Activated CD4-positive, alpha-beta T cell treated with anti-CD3 and anti-CD28 coated beads, Interleukin-10, Interleukin-2, amounts not matched to agents 100 ng/mL and 50 ng/mL, durations not matched to agents 16 hours and 8 hours (primary cell): ENCODE data around the gene C4BPB.
"Not testable (repeated sequence)": the region's sequence is repeated elsewhere in the genome, so short reads cannot be mapped to it uniquely, and the experiment has no call there.

Experiments
- DNase-seq: peaks from one replicate; pipeline ENCODE4 v3.0.0-alpha.2; 2020

C4BPB gene, protein sequence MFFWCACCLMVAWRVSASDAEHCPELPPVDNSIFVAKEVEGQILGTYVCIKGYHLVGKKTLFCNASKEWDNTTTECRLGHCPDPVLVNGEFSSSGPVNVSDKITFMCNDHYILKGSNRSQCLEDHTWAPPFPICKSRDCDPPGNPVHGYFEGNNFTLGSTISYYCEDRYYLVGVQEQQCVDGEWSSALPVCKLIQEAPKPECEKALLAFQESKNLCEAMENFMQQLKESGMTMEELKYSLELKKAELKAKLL

DNA sequence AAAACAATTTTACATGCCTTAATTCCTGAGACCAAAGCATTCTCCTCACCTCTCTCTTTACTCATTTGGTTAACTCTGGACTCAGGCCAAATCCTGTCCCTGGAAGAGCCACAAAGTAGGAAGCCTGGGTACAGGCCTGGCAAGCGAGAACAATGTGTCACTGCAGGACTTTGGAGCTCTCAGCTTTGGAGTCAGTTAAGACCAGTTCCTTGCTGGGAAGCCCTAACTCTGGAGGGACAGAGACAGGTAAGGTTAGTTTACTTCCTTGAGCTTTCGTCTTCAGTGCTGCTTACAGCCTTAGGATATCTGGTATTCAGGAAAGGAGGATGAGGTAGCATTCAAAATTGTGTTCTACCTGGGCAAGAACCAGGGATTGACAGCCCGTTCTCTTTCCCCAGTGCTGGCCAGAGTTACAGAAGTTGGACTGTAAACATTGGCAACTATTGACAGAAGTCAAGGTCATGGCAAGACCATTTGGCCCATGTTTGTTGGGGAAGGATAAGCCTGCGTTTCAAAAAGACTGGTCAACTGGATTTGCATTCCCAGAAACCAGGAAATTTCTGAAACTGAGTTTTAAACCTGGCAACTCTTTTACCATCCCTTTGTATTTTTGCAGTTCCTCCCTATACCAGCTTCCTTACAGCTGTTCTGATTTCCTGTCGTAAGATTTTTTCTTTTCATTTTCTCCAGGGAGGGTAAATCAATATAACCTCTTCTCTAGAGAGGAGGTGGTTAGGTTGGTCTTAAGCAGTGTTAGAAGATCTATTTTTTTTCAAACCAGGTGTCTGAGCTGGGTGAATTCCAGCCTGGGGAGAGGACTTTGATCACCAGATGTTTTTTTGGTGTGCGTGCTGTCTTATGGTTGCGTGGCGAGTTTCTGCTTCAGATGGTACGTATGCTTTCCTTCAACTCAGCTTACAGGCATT lies at the start of gene C4BPB:
C4BPB (plus strand) TSS at position 160 of the 926 bp plus-strand sequence; CDS start at position 832, 672 bp downstream.
- no peak for DNase-seq

DNA sequence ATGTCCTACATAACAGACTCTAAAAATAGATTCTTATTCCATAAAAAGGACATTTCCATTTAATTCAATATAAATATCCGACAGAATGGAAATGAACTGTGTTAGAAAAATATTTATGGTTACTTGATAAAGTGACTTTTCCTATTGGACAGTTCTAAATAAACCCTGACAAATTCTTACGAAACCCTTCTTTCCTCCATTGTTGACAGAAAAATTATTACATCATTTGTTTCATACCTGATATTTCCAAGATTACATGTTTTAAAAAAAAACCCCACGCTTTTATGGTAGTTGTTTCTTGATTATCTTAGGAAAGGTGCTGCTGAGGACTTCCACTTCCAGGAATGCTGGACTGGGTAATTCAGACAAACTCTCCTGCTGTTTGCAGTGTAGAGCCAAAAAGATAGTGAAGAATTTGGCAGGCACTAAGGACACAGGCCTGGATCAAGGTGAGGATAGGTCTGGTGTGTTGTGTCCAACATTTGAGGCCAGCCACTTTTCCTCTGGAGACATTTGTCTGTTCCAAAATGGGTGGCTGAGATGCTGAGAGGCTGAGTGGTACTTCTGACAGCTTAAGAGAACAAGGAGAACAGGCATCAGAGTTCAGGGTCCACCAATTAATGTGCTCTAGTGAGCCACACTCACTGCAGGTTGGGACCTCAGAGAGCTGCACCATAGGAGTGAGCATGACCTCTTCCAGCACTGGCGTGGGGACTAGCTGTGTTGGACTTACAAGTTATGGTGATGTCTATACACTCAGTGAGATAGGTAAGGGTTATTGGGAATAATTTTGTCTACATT lies 49.1 kb upstream of the C4BPB start:
- DNase-seq, result no peak

DNA sequence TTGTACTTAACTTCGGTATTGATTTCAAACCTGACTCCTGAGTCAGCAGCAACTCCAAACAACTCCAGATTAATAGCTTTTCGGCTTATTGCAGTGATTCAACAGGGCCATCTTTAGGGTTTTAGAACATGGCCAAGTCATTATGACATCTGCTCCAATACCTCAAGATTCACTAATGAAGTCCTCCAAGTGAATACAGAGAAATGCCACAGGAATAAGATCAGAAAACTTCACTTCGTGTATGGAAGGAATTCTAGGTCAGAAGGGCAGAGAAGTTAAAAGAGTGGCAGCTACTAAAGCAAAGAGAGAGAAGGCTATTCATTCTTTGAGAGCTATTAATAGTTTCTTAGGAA lies 48.5 kb upstream of the C4BPB start:
- DNase-seq, result no peak

DNA sequence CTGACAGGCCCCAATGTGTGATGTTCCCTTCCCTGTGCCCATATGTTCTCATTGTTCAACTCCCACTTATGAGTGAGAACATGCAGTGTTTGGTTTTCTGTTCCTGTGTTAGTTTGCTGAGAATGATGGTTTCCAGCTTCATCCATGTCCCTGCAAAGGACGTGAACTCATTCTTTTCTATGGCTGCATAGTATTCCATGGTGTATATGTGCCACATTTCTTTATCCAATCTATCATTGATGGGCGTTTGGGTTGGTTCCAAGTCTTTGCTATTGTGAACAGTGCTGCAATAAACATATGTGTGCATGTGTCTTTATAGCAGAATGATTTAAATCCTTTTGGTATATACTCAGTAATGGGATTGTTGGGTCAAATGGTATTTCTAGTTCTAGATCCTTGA lies 47.3 kb upstream of the C4BPB start:
- not testable (repeated sequence) for DNase-seq

DNA sequence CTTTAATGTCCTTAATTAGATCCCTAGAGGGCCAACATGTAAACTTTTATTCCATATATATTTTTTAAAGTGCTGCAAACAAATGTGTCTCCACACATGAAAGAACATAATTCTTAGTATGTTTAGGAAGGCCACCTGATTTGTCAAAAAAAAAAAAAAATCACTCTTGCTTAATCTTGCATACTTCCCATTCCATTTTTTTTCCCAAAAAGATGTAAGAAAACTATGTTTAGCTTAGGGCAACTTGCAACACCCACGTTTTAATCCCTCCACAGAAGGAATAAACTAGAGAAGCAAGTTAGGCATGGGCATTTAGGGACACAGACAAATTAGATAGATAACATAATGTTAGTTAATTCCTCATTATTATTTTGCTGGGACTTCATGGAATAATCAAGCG lies 43.2 kb upstream of the C4BPB start:
- no peak for DNase-seq

DNA sequence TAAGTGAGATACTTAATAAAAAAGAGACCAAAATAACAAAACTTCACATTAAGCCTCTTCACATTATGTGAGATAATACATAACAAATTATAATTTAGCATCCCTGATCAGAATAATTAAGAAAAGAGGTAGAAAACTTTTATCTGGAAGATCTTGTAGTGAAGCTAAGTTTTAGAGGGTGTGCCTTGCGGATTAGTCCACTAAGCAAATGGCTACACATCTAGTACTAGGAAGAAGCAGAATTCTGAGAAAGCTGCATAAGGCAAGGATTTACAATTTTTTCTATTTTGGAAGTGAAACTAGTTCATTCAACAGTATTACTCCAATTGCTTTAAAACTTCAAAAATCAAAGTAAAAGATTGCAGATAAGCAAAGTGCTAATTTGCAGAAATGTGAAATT lies 41.2 kb upstream of the C4BPB start:
- DNase-seq, result no peak

DNA sequence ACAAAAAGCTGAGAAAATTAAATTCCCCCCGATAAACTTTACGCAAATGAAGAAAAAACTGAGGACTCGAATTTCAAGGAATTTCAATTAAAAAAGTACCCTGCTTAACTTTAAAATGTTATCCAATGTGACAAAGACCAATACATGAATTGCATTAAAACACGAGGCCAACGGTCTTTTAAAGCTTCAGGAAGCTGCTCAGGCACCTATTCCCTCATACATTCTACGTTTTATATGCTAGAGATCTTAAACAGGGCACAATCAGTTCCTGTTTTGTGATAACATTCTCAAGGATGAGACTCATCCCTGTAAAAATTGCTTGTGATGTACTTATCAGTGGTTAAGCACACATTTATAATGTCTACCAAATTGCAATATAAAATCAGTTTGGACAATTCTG lies 40.6 kb upstream of the C4BPB start:
- DNase-seq, result no peak

DNA sequence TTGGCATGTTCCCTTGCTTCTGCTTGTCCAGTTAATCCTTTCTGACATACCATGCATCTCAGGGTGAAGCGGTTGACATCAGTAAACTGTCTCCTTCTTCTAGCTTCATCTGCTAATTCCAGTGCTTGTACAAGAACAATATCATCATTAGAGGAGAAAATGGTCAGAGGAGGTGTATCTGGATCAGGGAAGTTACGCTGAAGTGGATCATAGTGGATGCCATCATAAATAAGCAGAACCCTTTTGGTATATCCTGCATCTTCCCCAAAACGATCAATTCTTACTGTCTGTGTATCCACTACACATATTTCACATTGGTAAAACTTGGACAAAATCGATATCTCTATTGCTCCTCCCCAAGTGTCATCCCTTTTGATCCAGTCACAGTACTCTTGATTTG lies 39.6 kb upstream of the C4BPB start:
- DNase-seq, result no peak

DNA sequence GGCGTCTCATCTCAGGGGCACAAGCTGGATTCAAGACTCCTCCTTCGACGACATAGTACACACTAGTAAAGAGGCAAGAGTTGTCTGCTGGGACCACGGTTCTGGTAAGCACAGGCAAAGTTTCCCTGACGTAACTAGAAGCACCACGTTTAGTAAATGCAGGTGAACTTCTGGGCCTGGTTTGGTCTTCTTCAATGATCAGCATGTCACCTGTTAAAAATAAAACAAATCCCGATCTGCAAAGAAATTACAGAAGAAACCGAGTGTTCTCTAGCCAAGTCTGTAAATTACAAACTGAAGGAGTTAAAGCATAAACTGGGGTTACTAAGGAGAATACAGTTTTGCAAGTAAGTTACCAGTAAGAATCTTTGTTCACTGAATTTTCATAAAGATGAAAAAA lies 39.1 kb upstream of the C4BPB start:
- no peak for DNase-seq

DNA sequence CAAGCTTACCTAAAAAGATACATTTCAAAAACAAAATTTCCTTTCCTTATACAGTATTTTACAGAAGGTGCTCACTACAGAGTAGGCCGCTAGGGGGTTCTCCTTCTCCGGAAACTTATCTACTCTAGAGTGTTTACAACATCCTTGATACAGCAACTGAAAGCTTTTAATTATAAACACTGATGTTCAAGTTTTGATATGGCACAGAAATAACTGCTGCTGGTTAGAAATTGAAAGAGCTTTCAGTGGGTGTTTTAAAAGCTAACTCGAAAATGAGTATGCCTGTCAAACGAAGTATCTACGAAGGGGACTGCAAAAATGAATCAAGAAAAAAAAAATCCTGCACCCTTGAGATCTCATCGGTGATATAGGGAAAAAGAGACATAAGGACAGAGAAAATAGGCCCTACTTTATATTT lies 38.7 kb upstream of the C4BPB start:
- DNase-seq, result peak; percentile 70

DNA sequence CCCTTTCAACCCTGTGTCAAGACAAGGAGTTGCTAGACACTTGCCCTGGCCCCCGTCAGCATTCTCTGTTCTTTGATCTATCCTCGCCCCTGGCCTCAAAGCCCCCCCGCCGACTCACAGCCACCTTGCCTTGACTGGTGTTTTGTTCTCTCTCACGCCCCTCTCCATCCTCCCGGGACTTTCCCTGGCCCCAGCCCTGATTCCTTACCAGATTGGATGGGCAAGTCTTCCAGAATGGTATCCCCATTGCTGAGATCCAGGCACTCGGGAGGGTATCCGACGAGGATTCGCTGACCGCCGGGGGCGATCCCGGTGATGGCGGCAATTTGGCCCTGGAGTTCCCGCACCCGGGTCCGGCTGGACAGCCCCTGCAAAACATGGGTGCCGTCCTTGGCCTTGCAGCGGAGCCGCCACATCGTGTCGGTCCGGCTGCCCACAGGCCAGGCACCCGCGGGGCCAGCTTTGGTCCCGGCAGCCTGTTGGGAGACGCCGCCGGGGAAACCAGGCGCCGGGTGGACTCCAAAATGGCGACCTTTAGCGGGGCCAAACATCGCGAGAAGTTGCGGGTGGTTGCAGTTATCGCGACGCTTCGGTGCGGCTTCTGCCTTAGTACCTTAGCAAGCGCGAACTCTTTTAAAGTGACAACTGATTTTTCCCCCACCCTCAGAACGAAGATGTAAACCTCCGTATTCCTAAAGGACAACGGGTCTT lies 38.0 kb upstream of the C4BPB start:
- peak; percentile 93 for DNase-seq

DNA sequence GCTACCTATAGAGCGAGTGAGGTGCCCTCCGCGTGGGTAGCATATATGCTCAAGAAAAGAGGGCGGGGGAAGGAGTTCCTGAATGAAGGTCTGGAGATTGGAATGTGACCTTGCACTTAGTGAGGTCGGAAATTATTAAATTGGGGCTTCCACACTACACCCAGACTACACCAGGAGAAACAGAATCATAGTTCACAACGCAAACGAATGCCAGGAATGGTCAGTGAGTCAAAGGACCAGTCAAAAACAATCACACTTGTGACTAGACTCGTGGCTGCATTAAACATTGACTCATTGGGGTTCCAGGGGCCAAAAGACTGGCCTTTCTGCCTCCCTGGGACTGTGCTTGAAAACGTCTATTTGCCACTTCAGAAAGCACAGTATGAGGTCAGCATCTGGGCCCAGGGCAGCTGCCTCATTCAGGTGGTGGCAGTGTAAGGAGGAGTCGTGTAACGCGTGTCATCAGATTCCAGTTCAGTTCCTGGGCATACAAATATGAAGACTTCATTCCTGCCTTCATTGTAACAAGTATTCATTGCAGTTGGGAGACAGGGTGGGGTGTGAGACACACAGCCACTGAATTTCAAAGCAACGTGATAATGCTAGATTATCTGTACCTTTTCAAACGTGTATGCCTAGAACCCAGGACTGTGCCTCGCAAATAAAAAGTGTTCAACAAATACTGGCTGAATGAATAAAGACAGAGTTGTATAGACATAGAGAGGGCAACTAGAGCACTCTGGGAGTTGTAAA lies 37.3 kb upstream of the C4BPB start, which contains the start of gene YOD1:
YOD1 (minus strand) TSS at position 18 of the 753 bp plus-strand sequence. CDS start 178 bp downstream, outside the sequence.
- DNase-seq, result no peak

DNA sequence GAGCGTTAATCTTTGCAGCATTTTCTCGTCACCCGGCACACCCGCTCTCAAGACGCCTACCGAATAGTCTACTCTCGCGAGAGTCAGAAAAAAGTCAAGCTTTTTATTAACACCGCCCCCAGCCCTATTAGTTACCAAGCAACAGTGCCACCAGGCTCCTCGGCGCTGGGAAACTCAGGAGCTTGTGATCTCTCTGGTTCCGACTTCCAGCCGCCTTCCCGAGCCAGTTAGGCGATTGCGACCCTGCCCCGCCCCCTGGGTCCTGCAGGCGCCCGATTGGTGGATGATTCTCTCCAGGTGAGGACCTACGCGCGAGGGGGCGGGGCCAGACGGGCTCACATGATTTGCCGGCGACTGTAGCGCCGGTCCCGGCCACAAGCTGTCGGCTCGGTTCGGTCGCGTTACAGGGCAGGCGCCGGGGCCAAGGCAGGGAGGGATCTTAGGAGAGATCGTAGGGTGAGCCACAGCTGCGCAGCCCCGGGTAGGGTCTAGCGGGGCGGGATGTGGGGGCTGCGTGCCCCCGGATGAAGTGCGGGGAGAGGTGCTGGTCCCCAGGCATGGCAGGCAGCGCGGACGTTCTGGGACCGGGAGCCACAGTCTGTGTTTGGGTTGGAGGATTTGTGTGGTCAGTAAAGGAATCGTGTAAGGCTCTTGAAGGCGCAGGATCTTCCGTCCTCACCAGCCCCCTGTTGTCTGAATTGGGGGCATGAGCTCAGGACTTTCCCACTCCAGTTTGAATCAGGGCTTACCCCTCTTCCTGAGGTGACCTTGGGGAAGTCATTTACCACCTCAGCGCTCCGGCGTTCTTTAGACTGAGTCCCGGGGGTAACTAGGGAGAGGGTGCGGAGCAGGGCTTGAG lies 35.5 kb upstream of the C4BPB start, which contains the start of gene PFKFB2:
PFKFB2 (plus strand) TSS at position 365 of the 859 bp plus-strand sequence. CDS start 1,443 bp downstream, outside the sequence.
- DNase-seq, result peak; percentile 93

DNA sequence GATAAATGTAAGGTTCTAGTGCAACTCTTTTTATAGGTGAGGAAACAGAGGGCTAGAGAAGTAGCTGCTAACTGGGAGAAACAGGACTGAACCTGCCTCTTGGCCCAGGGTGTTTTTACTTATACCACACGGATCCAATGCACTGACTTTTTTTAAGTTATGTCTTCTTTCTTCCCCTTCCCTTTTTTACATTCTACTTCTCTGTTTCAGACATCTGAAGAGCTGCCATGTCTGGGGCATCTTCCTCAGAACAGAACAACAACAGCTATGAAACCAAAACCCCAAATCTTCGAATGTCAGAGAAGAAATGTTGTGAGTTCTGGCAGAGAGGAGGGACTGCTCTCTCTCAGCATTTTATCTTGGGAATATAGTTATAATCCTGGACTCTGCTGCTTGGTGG lies 34.2 kb upstream of the C4BPB start:
- DNase-seq, result no peak

DNA sequence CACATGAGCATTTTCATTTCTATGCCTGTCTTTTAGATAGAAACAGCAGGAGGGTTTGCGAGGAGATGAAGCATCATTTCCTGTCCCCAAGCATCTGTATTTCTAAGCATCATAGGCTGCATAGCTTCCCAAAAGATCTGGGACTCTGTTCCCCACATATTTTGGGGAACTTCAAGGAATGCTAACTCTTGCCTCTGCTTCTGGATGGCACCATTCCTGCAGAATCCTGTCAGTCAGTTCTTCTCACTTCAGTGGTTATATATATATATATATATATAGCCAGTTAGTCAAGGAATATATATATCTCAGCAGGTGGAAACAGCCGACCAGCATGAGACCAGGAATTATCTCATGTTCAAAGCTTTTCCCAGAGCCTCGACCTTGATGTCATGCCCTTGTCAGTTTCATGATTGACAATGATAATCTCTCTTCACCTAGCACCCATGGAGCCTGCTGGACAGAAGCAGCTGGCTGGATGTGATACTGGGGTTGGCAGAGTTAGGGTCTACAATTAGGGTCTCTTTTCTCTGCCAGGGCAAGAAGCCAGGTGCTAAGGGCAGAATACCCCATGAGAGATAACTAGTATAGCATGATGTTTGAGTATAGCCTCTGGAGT lies 33.2 kb upstream of the C4BPB start:
- DNase-seq, result no peak

DNA sequence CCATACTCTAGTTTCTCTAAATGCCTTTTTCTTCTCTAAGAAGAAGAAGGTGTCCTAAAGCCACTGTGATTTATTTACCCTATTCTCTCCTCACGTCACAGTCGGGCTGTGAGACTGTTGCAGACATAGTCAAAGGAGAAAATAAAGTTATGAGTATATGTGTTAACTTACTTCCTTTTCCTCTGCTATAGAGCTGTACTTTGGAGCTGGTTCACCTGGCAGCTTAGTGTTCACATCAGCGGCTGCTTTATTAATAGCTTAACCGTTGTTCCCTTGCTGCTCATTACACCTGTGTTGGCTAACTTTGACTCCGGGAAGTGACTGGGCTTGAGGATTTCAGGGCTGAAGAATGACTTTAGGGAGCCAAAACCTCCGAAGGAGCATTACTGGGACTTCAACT lies 32.0 kb upstream of the C4BPB start:
- DNase-seq, result no peak

DNA sequence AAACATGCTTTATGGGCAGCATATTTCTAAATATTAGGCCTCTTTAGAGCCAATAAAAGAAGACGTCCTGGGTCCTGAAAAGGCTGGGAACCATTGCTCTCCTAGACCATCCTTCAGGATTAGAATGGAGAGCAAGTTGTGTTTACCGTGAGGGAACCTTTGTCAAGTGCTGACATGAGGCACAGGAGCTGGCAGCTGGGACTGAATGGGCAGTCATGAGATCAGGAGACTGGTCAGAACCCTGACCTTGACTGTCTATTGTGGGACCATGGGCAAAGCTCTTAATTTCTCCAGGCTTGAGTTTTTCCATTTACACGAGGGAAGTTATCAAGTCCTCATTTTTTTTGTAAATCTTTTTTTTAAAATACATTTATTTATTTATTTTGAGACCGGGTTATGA lies 30.4 kb upstream of the C4BPB start:
- DNase-seq, result no peak

DNA sequence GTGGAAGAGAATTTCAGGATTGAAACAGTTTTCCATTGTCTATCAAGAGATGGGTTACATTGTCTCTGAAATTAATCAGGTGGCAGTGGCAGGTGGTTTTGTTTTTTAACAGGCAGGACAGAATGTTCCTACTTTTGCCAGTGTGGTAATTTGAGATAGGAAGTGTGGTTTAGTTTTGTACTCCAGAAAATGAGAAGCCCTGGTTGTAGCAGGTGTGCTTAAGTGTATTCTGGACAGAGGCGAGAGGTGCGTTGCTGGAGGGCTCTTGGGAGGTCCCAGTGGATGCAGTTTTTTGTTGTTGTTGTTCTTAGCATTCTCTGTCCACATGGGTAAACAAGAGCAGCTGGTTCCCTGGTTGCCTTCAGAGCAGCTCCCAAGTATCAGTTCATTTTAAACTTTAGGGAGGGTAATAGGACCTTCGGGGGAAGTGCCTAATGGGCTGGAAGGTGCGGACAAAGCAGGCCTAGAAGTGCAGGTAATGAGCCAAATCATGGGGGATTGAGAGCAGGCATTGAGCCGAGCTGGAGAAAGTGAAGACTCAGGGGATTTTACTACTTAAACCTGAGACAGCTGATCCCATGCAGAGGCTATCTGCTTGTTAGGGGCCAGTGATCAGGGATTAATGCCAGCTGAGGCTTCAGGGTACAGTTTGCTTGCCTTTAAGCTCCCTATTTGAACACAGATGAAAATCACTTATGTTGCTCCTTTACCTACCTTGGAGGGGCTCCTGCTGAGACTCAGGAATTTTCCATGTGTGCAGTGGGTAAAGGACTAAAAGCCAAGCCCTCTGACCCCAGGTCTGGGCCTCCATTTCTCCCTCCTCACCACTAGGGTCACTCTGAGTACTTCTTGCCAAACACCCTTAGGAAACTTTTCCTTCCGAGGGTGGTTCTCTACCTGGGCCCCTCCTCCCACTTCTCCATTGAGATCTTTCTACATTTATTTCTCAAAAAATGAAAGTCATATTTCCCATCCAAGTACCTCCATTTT lies 29.5 kb upstream of the C4BPB start:
- DNase-seq, result no peak

DNA sequence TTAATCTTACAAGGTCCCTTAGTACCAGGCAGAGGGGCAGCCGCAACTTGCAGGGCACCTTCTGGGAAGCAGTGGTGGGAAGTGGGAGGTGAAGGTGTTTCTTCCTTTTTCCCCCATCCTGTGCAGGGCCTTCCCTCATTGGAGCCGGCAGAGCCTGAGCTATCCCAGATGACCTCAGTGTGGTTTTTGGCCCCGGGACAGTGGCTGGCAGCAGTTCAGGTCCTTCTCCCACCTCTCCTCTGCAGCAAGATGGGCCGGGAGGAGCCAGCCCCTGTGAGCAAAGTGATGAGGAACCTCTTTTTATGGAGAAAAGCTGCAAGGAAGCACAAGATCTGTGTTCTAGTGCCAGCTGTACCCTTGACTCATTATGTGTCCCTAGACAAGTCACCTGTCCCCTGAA lies 28.8 kb upstream of the C4BPB start:
- DNase-seq, result no peak
